Non-pigmented ciliary epithelial cell (primary cell): Measurements from ENCODE around the gene DIS3L2.
"Not testable (repeated sequence)": the region's sequence is repeated elsewhere in the genome, so short reads cannot be mapped to it uniquely, and the experiment has no call there.

ENCODE experiments used
- DNase-seq: peaks from one replicate; pipeline ENCODE4 v3.0.0-alpha.2; 2010; ENCODE audit warnings: low read depth

DIS3L2 gene

GRCh38 chr2:232013701-232014353 lies 52.3 kb downstream of the DIS3L2 start:
- DNase-seq, result peak; percentile 87

DNA sequence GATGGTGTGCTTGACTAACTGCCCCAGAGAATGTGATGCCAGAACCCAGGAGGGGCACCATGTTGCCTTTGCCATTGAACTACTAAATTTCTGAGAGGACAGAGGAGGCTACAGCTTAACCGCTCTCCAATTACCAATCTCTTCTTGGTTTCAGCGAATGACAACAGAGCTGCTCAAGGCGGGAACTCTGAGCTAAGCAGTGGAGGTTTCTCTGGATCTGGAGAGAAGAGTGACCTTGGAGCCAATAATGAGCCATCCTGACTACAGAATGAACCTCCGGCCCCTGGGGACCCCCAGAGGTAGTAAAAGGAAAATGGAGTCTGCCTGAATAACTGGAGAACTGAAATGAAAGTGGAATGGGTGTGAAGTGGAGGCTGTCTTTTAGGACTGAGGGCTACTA lies 53.2 kb downstream of the DIS3L2 start:
- no peak for DNase-seq

GRCh38 chr2:232018181-232018580 lies 56.7 kb downstream of the DIS3L2 start:
- DNase-seq, result no peak

DNA sequence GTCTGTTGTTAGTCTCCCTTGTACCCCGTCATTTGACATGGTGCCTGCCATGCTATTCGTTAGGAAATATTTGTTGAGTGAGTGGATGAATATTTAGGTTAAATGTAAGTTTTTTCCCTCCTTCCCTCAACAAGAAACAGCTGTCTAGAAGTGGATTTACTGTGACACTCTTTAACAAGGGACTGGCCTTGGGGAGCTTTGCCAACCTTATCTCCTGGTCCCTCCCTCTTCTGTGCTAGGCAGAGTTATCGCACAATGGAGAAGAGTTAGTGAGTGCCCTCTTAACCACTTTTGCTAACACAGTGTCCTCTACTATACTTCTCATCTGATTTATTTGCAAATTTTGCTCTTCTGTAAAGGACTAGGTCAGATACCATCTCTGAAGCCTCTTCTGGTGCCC lies 61.2 kb downstream of the DIS3L2 start:
- DNase-seq, result no peak

- no peak for DNase-seq
These were observed 61.9 kb downstream of the DIS3L2 start for GRCh38 chr2:232023426-232023825.

- DNase-seq, result no peak
These were observed 62.9 kb downstream of the DIS3L2 start for GRCh38 chr2:232024457-232024856.

DNA sequence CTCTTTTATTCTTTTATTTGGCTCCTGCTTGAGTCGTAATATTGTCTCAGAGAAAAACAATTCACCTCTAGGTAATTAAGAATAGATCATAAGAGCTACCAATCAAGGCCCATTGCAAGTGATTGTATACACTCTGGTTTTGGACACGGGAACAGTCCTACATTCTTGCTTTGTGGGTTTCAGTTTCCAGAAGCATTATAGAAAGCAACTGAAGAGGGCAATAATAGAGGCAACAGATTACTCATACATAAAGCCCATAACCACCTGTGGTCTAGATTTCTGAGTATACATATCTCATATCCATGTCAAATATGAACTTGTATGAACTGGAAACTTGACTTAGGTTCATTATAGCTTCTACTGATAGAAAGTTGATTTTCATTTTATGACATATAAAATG lies 65.4 kb downstream of the DIS3L2 start:
- DNase-seq, result no peak

DNA sequence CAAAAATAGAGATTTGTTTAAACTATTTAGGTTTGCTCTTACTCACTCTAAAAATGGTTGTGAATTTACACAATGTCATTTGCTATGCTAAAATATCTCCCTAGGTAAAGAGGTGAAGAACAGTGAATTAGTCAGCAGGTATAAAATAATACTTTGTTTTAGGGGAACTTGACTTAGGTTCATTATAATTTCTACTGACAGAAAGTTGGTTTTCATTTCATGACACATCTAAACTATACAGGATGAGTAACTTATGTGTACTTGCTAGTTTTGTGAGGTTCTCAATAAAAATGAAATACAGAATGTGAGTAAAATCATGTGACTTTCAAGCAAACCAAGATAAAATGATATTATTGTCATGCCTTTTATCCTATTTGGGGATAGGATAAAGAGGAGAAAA lies 66.0 kb downstream of the DIS3L2 start:
- no peak for DNase-seq

GRCh38 chr2:232028071-232028470 lies 66.6 kb downstream of the DIS3L2 start:
- DNase-seq, result no peak

DNA sequence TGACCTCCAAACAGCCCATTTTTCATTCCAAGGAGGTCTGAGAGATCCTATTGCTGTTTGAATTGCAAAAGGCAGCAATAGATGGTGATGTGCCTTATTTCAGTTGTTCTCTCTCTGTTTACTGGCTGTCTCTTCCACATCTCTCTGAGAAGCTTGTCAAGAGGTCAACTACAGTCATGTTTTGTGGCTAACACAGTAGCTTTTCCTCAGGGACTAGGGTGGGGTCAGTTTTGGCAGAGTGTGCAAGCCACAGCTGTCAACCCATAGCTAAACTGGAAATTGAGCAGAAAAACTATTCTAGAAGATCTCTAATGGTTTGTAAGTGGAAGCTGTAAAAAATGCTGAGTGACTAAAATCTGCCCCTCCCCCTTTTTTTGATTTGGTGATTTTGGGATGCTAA lies 67.1 kb downstream of the DIS3L2 start:
- no peak for DNase-seq

GRCh38 chr2:232029346-232029745 lies 67.8 kb downstream of the DIS3L2 start:
- DNase-seq, result no peak

DNA sequence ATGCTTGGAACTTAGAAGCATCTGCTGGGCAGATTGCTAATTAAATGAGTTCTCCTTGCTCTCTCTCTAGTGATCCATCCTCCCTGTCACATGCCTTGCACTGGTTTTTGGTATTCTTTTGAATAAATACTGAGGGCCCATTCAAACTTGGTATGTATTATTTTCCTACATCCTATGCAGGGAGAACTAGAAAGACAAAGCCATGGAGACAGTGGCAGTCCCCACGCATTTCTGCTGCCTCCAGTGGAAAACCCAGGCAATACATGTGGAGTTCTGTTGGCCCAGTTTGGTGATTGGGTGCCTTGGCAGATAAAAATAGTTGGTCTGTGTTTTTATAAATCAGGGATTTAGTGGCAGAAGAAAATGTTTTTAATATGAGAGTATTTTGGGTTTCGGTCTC lies 68.7 kb downstream of the DIS3L2 start:
- no peak for DNase-seq

DNA sequence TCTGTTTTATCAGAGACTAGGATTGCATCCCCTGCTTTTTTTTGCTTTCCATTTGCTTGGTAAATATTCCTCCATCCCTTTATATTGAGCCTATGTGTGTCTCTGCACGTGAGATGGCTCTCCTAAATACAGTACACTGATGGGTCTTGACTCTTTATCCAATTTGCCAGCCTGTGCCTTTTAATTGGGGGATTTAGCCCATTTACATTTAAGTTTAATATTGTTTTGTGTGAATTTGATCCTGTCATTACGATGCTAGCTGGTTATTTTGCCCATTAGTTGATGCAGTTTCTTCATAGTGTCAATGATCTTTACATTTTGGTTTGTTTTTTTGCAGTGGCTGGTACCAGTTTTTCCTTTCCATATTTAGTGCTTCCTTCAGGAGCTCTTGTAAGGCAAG lies 73.8 kb downstream of the DIS3L2 start:
- DNase-seq, result not testable (repeated sequence)

DNA sequence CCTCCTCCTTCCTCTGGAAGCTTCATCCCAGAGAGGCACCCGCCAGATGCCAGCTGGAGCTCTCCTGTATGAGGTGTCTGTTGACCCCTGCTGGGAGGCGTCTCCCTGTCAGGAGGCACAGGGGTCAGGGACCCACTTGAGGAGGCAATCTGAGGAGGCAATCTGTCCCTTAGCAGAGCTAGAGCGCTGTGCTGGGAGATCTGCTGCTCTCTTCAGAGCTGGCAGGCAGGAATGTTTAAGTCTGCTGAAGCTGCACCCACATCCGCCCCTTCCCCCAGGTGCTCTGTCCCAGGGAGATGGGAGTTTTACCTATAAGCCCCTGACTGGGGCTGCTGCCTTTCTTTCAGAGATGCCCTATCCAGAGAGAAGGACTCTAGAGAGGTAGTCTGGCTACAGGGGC lies 75.4 kb downstream of the DIS3L2 start:
- DNase-seq, result not testable (repeated sequence)

DNA sequence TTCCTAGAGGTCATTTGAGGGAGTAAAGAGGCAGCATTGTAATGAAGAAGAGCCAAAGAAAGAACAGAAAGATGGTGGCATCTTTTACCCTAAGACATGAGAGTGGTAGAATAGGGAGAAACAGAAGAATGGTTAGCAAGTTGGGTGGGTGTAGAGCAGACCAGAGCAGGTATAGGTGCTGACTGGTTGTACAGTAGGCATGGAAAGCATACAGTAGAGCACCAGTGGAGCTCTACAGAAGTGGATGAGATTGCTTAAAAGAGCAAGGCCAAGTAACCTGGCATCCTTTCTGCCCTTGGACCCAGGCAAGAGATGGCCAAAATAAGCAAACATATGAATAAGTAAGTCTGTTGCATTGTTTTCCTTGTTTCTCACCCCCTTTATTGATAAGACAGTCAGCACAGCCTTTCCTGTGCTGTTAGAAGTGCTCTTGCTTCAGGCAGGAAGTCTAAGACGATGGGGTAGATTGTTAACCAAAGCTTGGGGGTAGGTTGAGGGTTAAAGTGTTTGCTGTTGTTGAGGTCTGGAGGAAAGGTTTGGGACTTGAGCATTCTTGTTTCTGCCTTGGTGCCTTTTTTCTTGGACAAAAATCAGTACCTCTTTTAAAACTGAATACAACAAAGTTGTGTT lies 76.9 kb downstream of the DIS3L2 start:
- DNase-seq, result no peak

- DNase-seq, result no peak
These were observed 77.5 kb downstream of the DIS3L2 start for GRCh38 chr2:232038881-232039485.

- DNase-seq, result peak; percentile 8
These were observed 81.5 kb downstream of the DIS3L2 start for GRCh38 chr2:232042911-232043574.

- no peak for DNase-seq
These were observed 82.5 kb downstream of the DIS3L2 start for GRCh38 chr2:232043966-232044365.

GRCh38 chr2:232049350-232049749 lies 87.8 kb downstream of the DIS3L2 start:
- DNase-seq, result no peak

DNA sequence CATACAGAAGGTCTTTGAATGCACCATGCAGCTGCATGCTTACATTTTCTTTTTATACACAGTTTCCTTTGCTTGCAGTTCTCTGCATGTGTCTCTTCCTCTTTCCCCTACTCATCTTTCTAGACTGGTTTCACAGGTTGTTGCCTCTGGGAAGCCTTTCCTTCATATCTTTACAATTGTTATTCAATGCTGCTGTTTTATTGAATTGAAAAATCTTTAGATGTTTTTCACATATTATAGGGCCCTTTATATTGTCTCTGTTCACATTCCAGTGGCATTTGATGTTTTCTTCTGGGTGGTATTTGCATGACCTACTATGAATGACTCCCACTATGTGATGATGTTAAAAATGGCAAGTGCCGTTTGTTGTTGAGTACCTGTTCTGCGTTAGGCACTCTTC lies 91.1 kb downstream of the DIS3L2 start:
- DNase-seq, result no peak

GRCh38 chr2:232053777-232054176 lies 92.3 kb downstream of the DIS3L2 start:
- no peak for DNase-seq

GRCh38 chr2:232058063-232058877 lies 96.8 kb downstream of the DIS3L2 start:
- DNase-seq, result no peak
